HK-2 (cell line): ENCODE data around the gene HEXB.

Experiments
- DNase-seq: peaks from one replicate; pipeline ENCODE4 v3.0.0-alpha.2; 2018; ENCODE audit not compliant: unreplicated experiment

Gene HEXB

DNA sequence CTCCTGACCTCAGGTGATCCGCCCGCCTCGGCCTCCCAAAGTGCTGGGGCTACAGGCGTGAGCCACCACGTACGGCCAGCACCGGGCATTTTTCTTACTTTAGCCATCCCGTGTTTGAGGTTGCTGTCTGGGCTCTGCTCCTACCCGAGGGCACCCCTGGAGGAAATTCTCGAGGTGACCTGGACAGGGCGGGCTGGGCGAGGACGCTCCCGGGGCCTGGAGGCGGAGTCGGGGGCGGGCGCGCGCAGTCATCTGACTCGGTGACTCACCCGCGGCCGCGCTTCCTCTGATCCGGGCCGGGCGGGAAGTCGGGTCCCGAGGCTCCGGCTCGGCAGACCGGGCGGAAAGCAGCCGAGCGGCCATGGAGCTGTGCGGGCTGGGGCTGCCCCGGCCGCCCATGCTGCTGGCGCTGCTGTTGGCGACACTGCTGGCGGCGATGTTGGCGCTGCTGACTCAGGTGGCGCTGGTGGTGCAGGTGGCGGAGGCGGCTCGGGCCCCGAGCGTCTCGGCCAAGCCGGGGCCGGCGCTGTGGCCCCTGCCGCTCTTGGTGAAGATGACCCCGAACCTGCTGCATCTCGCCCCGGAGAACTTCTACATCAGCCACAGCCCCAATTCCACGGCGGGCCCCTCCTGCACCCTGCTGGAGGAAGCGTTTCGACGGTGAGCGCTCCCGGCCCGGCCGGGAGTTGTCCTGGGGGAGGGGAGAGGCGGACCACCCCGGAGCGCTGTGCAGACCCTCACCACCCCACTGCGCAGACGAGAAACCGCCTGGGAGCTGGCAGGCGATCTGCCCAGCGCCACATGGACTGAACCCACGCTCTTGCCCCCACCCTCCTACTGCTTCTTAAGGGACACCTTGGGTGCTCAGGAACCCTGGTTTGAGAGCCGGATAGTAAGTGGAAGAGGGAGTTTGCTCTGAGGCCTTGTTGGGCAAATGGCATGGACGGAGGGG lies at the start of gene HEXB:
TSS of gene HEXB (plus strand) at position 334 of the 952 bp plus-strand sequence. CDS start at position 362, 28 bp downstream.
- peak; percentile 87 for DNase-seq

GRCh38 chr5:74636149-74636548 lies 48.9 kb upstream of the HEXB start:
- DNase-seq, result no peak

DNA sequence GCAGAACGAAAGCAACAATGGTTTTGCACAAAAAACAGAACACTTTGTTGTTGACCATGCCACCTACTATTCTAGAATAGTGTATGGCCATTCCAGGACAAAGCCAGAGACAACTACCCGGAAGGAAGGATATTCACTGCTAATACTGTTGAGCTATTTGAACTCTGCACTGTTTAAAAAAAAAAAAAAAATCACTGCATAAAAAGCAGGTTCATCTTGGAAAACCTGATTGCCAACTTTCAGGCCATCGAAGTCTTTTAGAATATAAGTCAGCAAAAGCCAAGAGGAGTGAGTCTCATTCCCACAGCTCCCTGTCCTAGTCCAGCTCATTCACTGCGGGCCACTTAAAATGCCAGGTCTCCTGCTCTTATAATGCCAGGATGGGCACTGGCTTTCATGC lies 48.5 kb upstream of the HEXB start:
- DNase-seq, result no peak

- DNase-seq, result no peak
Observed at GRCh38 chr5:74638544-74638969, 46.5 kb upstream of the HEXB start.

DNA sequence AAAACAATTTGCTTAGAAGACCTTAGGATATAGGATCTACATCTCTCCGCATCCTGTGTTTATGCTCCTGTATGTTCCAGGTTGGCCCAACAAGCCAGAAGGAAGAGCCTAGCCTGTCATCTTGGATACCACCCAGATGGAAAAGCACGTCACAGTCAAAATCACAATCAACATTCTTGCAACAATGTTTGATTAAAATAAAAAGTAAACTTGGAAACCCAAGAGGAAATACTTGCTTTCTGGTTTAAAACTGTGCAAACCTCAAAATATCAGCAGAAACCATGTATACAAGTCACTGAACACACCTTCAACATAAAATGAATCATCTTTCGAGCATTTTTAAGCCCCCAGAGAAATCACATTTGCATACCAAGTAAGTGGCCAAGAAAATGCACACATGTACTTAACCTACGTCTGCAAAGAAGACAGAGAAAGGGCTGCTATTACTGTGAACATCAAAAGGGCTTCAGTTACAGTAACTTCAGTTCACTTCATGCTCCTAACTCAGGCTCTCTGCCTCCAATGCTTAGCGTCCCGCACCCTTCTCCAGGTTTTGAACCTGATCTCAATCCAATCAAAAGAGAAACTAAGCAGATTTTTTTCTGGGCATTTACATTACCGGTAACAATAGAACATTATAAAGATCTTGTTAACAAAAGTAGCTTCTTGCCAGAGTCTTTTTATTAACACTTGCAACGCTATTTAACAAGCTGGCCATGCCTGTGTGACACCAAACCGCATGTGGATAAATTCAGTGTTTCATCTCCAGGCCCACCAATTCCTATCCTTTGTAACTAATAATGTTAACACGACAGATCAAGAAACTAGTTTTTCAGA lies 45.8 kb upstream of the HEXB start:
- DNase-seq, result no peak

- no peak for DNase-seq
Observed at GRCh38 chr5:74639807-74640449, 45.1 kb upstream of the HEXB start.

GRCh38 chr5:74640450-74640953 lies 44.5 kb upstream of the HEXB start, which contains the start of gene ENC1:
Gene ENC1 (minus strand): TSS chr5:74640728. CDS start chr5:74636485, 4,243 bp downstream.
- DNase-seq, result peak; percentile 89

GRCh38 chr5:74640954-74641734 lies 43.9 kb upstream of the HEXB start:
- peak; percentile 78 for DNase-seq

DNA sequence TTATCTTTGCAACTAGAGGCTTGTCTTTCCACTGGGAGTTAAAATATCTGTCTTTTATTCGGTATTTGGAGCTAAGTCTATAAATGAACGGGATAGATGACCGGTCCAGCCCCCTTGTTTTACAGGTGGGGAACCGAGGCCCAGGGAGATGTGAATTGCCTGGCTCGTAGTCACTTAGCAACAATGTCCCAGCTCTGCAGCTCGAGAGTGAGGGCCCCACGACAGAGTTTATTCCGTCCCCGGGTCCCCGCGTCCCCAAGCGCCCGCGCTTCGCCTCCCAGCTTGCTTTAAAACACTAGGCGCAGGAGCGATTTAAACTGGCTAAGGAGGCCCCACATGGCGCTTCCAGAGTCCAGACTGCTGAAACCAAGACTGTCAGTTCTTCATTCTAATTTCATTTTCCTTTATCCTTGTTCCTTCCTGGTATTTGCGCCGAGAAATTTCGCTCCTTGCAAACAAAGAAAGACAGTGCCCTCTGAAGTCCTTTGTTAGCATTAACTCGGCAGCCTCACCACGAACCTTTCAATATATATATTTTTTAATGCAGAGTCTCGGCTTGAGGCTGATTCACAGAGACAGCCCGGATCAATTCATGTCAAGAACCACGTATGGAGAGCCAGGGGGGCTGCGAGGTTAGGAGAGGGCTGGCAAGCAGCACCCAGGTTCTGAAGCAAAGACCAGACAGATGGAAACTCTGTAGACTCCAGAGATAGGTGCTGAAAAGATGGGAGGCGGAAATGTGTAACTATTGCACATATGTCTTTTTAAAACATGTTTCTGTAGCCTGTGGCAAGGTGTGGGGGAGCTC lies 43.1 kb upstream of the HEXB start:
- no peak for DNase-seq

- DNase-seq, result no peak
Observed at GRCh38 chr5:74642543-74642863, 42.5 kb upstream of the HEXB start.

DNA sequence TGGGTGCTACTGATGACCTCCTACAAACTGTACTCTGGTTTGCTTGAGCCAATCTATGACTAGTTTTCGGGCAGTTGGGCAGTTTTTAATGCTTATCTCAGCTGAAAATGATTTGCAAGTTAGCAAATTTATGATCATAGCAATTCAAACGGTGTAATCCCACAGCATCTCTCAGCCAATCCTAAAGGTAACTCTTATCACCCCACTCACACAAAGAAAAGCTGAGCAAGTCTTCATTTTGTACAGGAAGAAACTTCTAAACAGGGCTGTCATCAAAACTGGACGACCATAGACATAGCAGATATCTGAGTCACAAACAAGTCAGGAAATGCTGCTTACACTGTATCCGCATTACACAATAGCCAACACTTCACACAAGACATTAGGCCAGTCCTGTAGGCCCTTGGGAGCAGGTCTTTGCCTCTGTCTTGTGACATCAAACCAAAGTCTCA lies 41.9 kb upstream of the HEXB start:
- no peak for DNase-seq

DNA sequence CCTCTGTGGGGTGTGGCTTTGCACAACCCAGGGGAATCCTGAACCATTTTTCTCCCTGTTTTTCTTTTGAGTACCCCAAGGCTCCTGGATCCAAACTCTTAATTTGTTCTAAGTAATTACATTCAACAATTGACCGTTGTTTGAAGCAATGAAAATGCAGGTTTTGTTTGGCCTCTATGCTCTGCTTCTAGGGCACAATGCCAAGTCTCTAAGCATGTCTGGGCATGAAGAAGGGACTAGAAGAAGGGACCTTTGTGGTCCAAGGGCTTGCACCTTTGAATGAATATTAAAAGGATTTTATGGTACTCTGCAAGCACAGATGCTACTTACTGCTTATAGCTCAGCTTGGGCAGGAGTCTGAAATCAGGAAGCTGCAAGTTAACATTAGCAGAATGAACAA lies 37.9 kb upstream of the HEXB start:
- no peak for DNase-seq

DNA sequence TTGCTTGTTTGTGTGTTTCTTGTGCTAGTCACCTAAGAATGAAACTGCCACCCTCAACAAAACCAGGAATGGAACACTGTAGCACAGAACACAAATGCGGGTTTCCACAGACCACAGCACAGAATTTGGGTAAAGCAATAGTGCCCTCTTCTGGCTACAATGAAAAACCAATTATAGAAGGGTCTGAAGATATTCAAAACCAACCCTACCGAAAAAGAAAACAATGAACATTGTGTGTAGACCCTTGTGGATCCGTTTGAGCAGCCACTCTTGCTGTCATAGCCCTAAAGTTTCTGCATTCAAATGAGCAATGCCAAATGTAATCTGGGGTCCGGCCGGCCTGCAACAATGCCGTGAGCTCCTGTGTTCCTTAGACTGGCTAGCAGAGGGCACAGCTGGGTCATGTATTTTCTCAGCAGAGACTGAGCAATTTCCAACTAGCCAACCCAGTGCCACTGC lies 36.2 kb upstream of the HEXB start:
- no peak for DNase-seq

DNA sequence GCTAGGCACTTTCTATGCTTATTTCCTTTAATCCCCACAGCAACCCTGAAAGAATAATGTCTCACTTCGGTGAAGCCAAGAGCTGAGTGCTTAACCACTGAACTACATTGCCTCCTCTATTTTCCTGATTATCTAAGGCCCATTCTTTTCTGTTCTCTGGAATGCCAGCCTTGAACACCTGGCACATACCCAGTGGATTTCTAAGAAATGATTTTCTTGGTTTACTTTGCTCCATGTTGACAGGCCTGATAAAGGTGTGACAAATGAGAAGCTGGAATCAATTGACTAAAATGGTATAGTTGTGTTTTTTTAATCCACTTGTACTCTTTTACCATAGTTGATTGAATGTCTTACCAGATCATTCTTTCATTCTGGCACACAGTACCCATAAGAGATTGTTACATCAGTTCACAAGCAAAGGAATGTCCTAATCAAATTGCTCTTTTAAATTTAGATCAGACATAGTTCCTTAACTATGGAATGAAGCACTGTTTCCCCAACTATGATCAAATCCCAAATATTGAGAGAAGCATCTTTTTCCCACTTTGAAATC lies 35.5 kb upstream of the HEXB start:
- DNase-seq, result no peak

DNA sequence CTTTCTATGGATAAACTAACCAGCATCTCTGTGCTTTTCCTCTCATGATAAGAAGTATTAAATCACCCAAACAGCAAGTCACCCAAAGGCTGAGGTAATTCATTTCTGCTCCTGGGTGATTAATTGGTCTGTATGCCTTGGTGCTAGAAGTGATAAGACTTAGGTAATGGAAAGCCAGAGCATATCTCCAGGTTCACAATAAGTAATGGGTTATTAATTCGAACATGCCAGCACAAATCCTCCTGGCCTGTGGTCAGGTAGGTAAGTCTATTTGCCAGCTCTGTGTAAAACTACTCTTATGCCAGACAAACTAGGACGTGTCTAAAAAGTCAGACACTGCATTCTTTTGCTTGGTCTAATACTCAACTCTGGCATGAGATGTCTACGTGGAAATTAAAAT lies 33.3 kb upstream of the HEXB start:
- DNase-seq, result no peak

DNA sequence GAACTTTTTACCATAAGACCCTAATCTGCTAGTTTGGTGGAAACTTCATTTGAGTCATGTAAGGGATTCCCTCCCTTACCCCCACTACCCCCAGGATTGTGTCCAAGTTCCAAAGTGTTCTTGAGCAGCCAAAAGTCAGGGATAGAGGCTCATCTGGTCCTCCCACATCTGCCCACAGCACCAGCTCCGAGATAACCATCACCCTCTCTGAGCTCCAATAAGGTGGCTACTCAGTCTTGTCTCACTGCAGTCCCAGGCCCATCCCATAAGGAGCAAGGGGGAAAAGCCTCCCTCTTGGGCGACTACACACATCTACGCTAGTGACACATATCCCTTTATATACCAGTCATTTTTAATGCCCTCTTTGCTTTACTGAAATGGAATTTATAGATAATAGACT lies 32.5 kb upstream of the HEXB start:
- no peak for DNase-seq

DNA sequence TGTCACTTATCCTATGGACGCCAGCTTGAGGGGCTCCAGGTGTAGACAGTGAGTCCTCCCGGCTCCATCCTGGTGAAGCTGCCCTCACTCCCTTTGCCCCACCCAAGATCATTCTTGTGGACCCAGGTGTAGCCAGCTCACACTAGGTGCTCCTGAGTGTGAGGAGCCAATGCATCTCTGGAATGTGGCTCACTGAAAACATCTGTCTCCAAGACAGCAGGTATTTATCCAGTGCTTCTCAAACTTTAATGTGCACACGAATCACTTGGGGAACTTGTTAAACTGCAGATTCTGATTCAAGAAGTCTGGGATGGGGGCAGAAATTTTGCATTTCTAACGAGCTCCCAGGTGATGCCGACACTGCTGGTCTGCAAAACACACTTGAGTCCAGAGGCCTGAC lies 31.0 kb upstream of the HEXB start:
- DNase-seq, result no peak

- no peak for DNase-seq
Observed at GRCh38 chr5:74655206-74655605, 29.8 kb upstream of the HEXB start.

- DNase-seq, result no peak
Observed at GRCh38 chr5:74655716-74656115, 29.3 kb upstream of the HEXB start.

DNA sequence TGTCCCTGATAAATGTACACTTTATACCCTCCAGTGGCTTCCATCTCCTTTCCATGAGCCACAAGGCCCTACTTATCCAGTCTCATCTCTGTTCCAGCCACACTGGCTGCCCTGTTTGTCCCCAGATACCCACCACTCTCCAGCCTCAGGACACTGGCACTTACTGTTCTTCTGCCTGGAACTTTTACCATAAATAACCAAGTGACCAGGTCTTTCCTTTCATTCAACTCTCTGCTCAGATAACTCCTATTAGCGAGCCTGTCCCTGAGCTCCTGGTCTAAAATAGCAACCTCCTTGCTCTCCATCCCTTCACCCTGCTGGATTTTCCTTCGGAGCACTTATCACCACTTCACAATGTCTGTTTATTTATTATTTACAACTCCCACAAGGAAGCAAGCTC lies 27.9 kb upstream of the HEXB start:
- DNase-seq, result no peak
